Neural cell (in vitro differentiated cells): ENCODE results near the gene C19orf44. TPM values are rescaled to one million over a fixed set of nuclear protein-coding genes. Genes with fewer than 3 reads are reported as not detected.

ENCODE experiments used
- H2AFZ ChIP-seq: fragments of 200-600, 300-800 bp; sonication (generic), shearing (Covaris generic); 2 replicates; pipeline ENCODE4 v1.6.0; 2014; ENCODE audit warnings: low read depth, mild to moderate bottlenecking, antibody characterized with exemption, low read length, moderate library complexity
- H3F3A ChIP-seq: fragments of 200-600 bp; shearing (Covaris generic); 2 replicates; pipeline ENCODE4 v1.6.1; 2016; ENCODE audit warnings: mild to moderate bottlenecking, moderate library complexity, mixed read lengths, antibody characterized with exemption, low read length; ENCODE audit not compliant: insufficient read depth, poor library complexity, severe bottlenecking
- H3K27ac ChIP-seq: fragments of 200-600, 300-800 bp; sonication (generic), shearing (Covaris generic); 2 replicates; pipeline ENCODE4 v1.5.1; 2014; ENCODE audit warnings: mild to moderate bottlenecking, low read length, moderate library complexity
- H3K27me3 ChIP-seq: fragments of 300-800, 200-600 bp; sonication (generic), shearing (Covaris generic); 2 replicates; pipeline ENCODE4 v1.6.0; 2014; ENCODE audit warnings: mild to moderate bottlenecking, low read depth, low read length, moderate library complexity; ENCODE audit not compliant: insufficient read depth
- H3K36me3 ChIP-seq: fragments of 300-800, 200-600 bp; sonication (generic), shearing (Covaris generic); 2 replicates; pipeline ENCODE4 v1.5.1; 2014; ENCODE audit warnings: mild to moderate bottlenecking, antibody characterized with exemption, low read length, moderate library complexity; ENCODE audit not compliant: insufficient read depth
- H3K4me2 ChIP-seq: fragments of 300-800, 200-600 bp; sonication (generic), shearing (Covaris generic); 2 replicates; pipeline ENCODE4 v1.6.0; 2014; ENCODE audit warnings: mild to moderate bottlenecking, low read length
- H3K4me3 ChIP-seq: fragments of 300-800, 200-600 bp; sonication (generic), shearing (Covaris generic); 2 replicates; pipeline ENCODE4 v1.5.1; 2014; ENCODE audit warnings: mild to moderate bottlenecking, low read length, moderate library complexity
- H3K79me2 ChIP-seq: fragments of 200-600 bp; shearing (Covaris generic); replicated peaks from 2 replicates; pipeline ENCODE4 v1.6.0; 2014; ENCODE audit warnings: mild to moderate bottlenecking, low read length, moderate library complexity; ENCODE audit not compliant: insufficient read depth
- H3K9ac ChIP-seq: fragments of 300-800, 200-600 bp; sonication (generic), shearing (Covaris generic); 2 replicates; pipeline ENCODE4 v1.6.1; 2016; ENCODE audit warnings: mild to moderate bottlenecking, low read length, mixed read lengths
- H3K9me2 ChIP-seq: fragments of 200-600 bp; shearing (Covaris generic); 2 replicates; pipeline ENCODE4 v1.6.1; 2016; ENCODE audit warnings: mild to moderate bottlenecking, low read length, mixed read lengths; ENCODE audit not compliant: insufficient read depth
- H3K9me3 ChIP-seq: fragments of 200-600, 300-800 bp; sonication (generic), shearing (Covaris generic); 2 replicates; pipeline ENCODE4 v1.6.1; 2016; ENCODE audit warnings: mild to moderate bottlenecking, mixed run types, low read length, moderate library complexity, mixed read lengths
- H4K20me1 ChIP-seq: fragments of 200-600 bp; shearing (Covaris generic); 2 replicates; pipeline ENCODE4 v1.6.1; 2016; ENCODE audit warnings: mild to moderate bottlenecking, mixed run types; ENCODE audit not compliant: insufficient read depth
- EP300 ChIP-seq: fragments of 450-650 bp; conservative IDR thresholded peaks from 2 replicates; pipeline ENCODE4 v1.6.1; 2014; ENCODE audit warnings: antibody characterized with exemption, mild to moderate bottlenecking, moderate library complexity; ENCODE audit not compliant: poor library complexity, severe bottlenecking
- EZH2 ChIP-seq: fragments of 200-600, 300-800 bp; shearing (Covaris generic), sonication (generic); IDR thresholded peaks from 2 replicates; pipeline ENCODE4 v1.6.1; 2014; ENCODE audit warnings: antibody characterized with exemption, low read length, borderline replicate concordance, mild to moderate bottlenecking; ENCODE audit not compliant: insufficient read depth, poor library complexity, severe bottlenecking
- MXI1 ChIP-seq: fragments of 450-650 bp; conservative IDR thresholded peaks from 2 replicates; pipeline ENCODE4 v1.6.1; 2014; ENCODE audit warnings: antibody characterized with exemption, mild to moderate bottlenecking; ENCODE audit not compliant: poor library complexity, severe bottlenecking
- POLR2AphosphoS5 ChIP-seq: IDR thresholded peaks from 2 replicates; pipeline ENCODE4 v1.6.1; 2012
- RAD21 ChIP-seq: fragments of 450-650 bp; conservative IDR thresholded peaks from 2 replicates; pipeline ENCODE4 v1.6.1; 2014; ENCODE audit warnings: antibody characterized with exemption, mild to moderate bottlenecking, moderate library complexity
- REST ChIP-seq: IDR thresholded peaks from 2 replicates; pipeline ENCODE4 v1.6.1; 2012; ENCODE audit warnings: borderline replicate concordance
- SMC3 ChIP-seq: fragments of 450-650 bp; conservative IDR thresholded peaks from 2 replicates; pipeline ENCODE4 v1.6.1; 2014; ENCODE audit warnings: antibody characterized with exemption, mild to moderate bottlenecking, moderate library complexity; ENCODE audit not compliant: poor library complexity
- TAF1 ChIP-seq: IDR thresholded peaks from 2 replicates; pipeline ENCODE4 v1.6.1; 2012; ENCODE audit warnings: low read depth
- polyA plus RNA-seq: library from polyadenylated mRNA; depleted of rRNA; stranded (reverse); fragments of >200 nt; gene quantifications from 2 replicates; pipeline ENCODE4 v1.2.3, GENCODE V29; 2014
- TF ChIP-seq, protein P1 (sequence below): fragments of 450-650 bp; IDR thresholded peaks from 2 replicates; pipeline ENCODE4 v1.5.1; 2014; ENCODE audit warnings: antibody characterized with exemption, mild to moderate bottlenecking, moderate library complexity; ENCODE audit not compliant: poor library complexity, severe bottlenecking

The C19orf44 gene
- polyA plus RNA-seq, 1 donor from 2014 or later = 9.9 TPM

- H2AFZ ChIP-seq = no peak overlapping the region
- peaks cover 33% of the 10 kb centered on the region for H4K20me1 ChIP-seq
- H3K79me2 ChIP-seq = peaks cover 61% of the 10 kb centered on the region
- no peak overlapping the region for H3K27ac ChIP-seq
- H3K27me3 ChIP-seq = no peaks in the 10 kb centered on the region
- H3F3A ChIP-seq = no peaks in the 10 kb centered on the region
- H3K36me3 ChIP-seq = no peaks in the 10 kb centered on the region
- H3K4me2 ChIP-seq = no peak overlapping the region
- no peak overlapping the region for H3K4me3 ChIP-seq
- TF ChIP-seq SMC3 (no peak), REST (no peak), EP300 (no peak), POLR2AphosphoS5 (no peak), MXI1 (no peak), RAD21 (no peak), EZH2 (no peak), TAF1 (no peak)
- TF ChIP-seq, protein P1, sequence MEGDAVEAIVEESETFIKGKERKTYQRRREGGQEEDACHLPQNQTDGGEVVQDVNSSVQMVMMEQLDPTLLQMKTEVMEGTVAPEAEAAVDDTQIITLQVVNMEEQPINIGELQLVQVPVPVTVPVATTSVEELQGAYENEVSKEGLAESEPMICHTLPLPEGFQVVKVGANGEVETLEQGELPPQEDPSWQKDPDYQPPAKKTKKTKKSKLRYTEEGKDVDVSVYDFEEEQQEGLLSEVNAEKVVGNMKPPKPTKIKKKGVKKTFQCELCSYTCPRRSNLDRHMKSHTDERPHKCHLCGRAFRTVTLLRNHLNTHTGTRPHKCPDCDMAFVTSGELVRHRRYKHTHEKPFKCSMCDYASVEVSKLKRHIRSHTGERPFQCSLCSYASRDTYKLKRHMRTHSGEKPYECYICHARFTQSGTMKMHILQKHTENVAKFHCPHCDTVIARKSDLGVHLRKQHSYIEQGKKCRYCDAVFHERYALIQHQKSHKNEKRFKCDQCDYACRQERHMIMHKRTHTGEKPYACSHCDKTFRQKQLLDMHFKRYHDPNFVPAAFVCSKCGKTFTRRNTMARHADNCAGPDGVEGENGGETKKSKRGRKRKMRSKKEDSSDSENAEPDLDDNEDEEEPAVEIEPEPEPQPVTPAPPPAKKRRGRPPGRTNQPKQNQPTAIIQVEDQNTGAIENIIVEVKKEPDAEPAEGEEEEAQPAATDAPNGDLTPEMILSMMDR = no peak
- H3K9me3 ChIP-seq = no peaks in the 10 kb centered on the region
- H3K9ac ChIP-seq = no peak overlapping the region
- no peaks in the 10 kb centered on the region for H3K9me2 ChIP-seq
Observed at GRCh38 chr19:16458391-16459341, 37.5 kb upstream of the C19orf44 start.

GRCh38 chr19:16459680-16460079, 36.5 kb upstream of the C19orf44 start:
- peaks cover 37% of the 10 kb centered on the region for H4K20me1 ChIP-seq

More at GRCh38 chr19:16459680-16460079, 36.5 kb upstream of the C19orf44 start:
- Histone ChIP-seq H2AFZ (no peak overlapping the region), H3F3A (no peaks in the 10 kb centered on the region), H3K9me3 (no peaks in the 10 kb centered on the region), H3K36me3 (no peaks in the 10 kb centered on the region), H3K4me2 (no peak overlapping the region), H3K79me2 (peaks cover 70% of the 10 kb centered on the region), H3K4me3 (no peak overlapping the region), H3K9ac (no peak overlapping the region), H3K27ac (no peak overlapping the region), H3K9me2 (no peaks in the 10 kb centered on the region), H3K27me3 (no peaks in the 10 kb centered on the region)
- TF ChIP-seq MXI1 (no peak), REST (no peak), EP300 (no peak), SMC3 (no peak), POLR2AphosphoS5 (no peak), EZH2 (no peak), RAD21 (no peak), TAF1 (no peak)
- TF ChIP-seq, protein P1 = no peak
